Right forelimb (tissue), 1 donor: ENCODE data around the gene HSF5.

Source experiments
- DNase-seq: peaks from one replicate; pipeline ENCODE4 v3.0.0-alpha.2; 2018

Gene HSF5

GRCh38 chr17:58383892-58384462 is 104.2 kb downstream of the HSF5 start:
- DNase-seq, result no peak

- DNase-seq, result no peak
Measured at GRCh38 chr17:58382872-58383242, 105.4 kb downstream of the HSF5 start.

GRCh38 chr17:58382108-58382871 is 105.9 kb downstream of the HSF5 start:
- DNase-seq, result no peak

GRCh38 chr17:58381124-58382035 is 106.8 kb downstream of the HSF5 start:
- DNase-seq, result no peak

GRCh38 chr17:58380207-58381123 is 107.7 kb downstream of the HSF5 start:
- DNase-seq, result no peak

GRCh38 chr17:58379511-58379824 is 108.7 kb downstream of the HSF5 start:
- DNase-seq, result no peak

- no peak for DNase-seq
Measured at GRCh38 chr17:58378733-58379510, 109.3 kb downstream of the HSF5 start.

GRCh38 chr17:58377661-58378060 is 110.5 kb downstream of the HSF5 start:
- no peak for DNase-seq

GRCh38 chr17:58377093-58377601 is 111.1 kb downstream of the HSF5 start:
- DNase-seq, result no peak

- no peak for DNase-seq
Measured at GRCh38 chr17:58376472-58377000, 111.7 kb downstream of the HSF5 start.

GRCh38 chr17:58375811-58376210 is 112.4 kb downstream of the HSF5 start:
- no peak for DNase-seq

- DNase-seq, result no peak
Measured at GRCh38 chr17:58375256-58375655, 113.0 kb downstream of the HSF5 start.

GRCh38 chr17:58373923-58374322 is 114.3 kb downstream of the HSF5 start:
- no peak for DNase-seq

GRCh38 chr17:58373003-58373402 is 115.2 kb downstream of the HSF5 start:
- no peak for DNase-seq

GRCh38 chr17:58371300-58371950 is 116.8 kb downstream of the HSF5 start:
- DNase-seq, result no peak

- no peak for DNase-seq
Measured at GRCh38 chr17:58370716-58371115, 117.5 kb downstream of the HSF5 start.

GRCh38 chr17:58370309-58370708 is 117.9 kb downstream of the HSF5 start:
- DNase-seq, result no peak
